HEK293 (cell line): ENCODE measurements around the gene AGO3.
A peak's percentile ranks its signal among the peaks of the same experiment; 100 is the strongest.
"Not testable (repeated sequence)": the region's sequence is repeated elsewhere in the genome, so short reads cannot be mapped to it uniquely, and the experiment has no call there.

Source experiments
- CTCF ChIA-PET: fragments of 350-600 bp; formaldehyde crosslinking; extraction: SDS; loops from one replicate; lab custom pipeline; 2021; ENCODE audit warnings: antibody characterized with exemption; lab: Yijun Ruan, JAX
- POLR2A ChIA-PET: fragments of 300-600 bp; formaldehyde crosslinking; extraction: SDS; loops from one replicate; lab custom pipeline; 2020; ENCODE audit warnings: antibody characterized with exemption, inconsistent platforms; lab: Yijun Ruan, JAX
- H3K27ac ChIP-seq: fragments of 200-500 bp; sonication (Bioruptor generic); 2 replicates; pipeline ENCODE4 v1.5.1; 2014; ENCODE audit warnings: low read depth, low read length, control low read depth, inconsistent platforms; ENCODE audit errors: extremely low read depth
- H3K36me3 ChIP-seq, 2 experiments: fragments of 200-500 bp in 1 of 2; sonication (Bioruptor generic) in 1 of 2; 1 replicate in 1 of 2; 2 replicates in 1 of 2; pipeline ENCODE4 v1.5.1; 2014 to 2017; ENCODE audit warnings: inconsistent platforms in 2 of 2, low read length in 2 of 2; ENCODE audit not compliant: control insufficient read depth in 2 of 2, insufficient read depth in 1 of 2
- H3K4me1 ChIP-seq: fragments of 200-500 bp; sonication (Bioruptor generic); 2 replicates; pipeline ENCODE4 v1.5.1; 2014; ENCODE audit warnings: mild to moderate bottlenecking, low read length, inconsistent platforms; ENCODE audit not compliant: control insufficient read depth, insufficient read depth
- H3K4me3 ChIP-seq: 2 replicates; pipeline ENCODE4 v1.5.1; 2011; ENCODE audit warnings: low read depth, mild to moderate bottlenecking, control low read depth, low read length, moderate library complexity
- H3K9me3 ChIP-seq: fragments of 200-500 bp; sonication (Bioruptor generic); 2 replicates; pipeline ENCODE4 v1.5.1; 2014; ENCODE audit warnings: low read depth, low read length, inconsistent platforms; ENCODE audit not compliant: control insufficient read depth, insufficient read depth
- ATF2 ChIP-seq: fragments of 450-650 bp; formaldehyde crosslinking; IDR thresholded peaks from 2 replicates; pipeline ENCODE4 v1.5.1; 2016; ENCODE audit warnings: missing biosample characterization, missing genetic modification characterization, low read depth
- EGR2 ChIP-seq: fragments of 450-650 bp; formaldehyde crosslinking; IDR thresholded peaks from 2 replicates; pipeline ENCODE4 v1.5.1; 2016; ENCODE audit warnings: low read depth, missing biosample characterization, missing genetic modification characterization
- FEZF1 ChIP-seq: fragments of 450-650 bp; formaldehyde crosslinking; IDR thresholded peaks from 2 replicates; pipeline ENCODE4 v1.5.1; 2016; ENCODE audit warnings: missing biosample characterization, missing genetic modification characterization
- HOXA7 ChIP-seq: sonication (generic); formaldehyde crosslinking; IDR thresholded peaks from 2 replicates; pipeline ENCODE4 v1.8.1; 2022; ENCODE audit warnings: missing genetic modification reagents, borderline replicate concordance
- PRDM6 ChIP-seq: fragments of 450-650 bp; formaldehyde crosslinking; IDR thresholded peaks from 2 replicates; pipeline ENCODE4 v1.5.1; 2017; ENCODE audit warnings: missing biosample characterization, missing genetic modification characterization
- SETDB1 ChIP-seq: IDR thresholded peaks from one replicate; pipeline ENCODE4 v1.6.1; 2017; ENCODE audit warnings: mild to moderate bottlenecking, low read length, moderate library complexity, mixed read lengths; ENCODE audit not compliant: insufficient read length
- ZNF146 ChIP-seq: fragments of 450-650 bp; formaldehyde crosslinking; IDR thresholded peaks from 2 replicates; pipeline ENCODE4 v1.5.1; 2016; ENCODE audit warnings: missing biosample characterization, missing genetic modification characterization
- ZNF280D ChIP-seq: fragments of 450-650 bp; formaldehyde crosslinking; IDR thresholded peaks from 2 replicates; pipeline ENCODE4 v1.5.1; 2016; ENCODE audit warnings: missing biosample characterization, missing genetic modification characterization
- ZNF580 ChIP-seq: fragments of 450-650 bp; formaldehyde crosslinking; IDR thresholded peaks from 2 replicates; pipeline ENCODE4 v1.5.1; 2016; ENCODE audit warnings: missing biosample characterization, missing genetic modification characterization
- ZNF776 ChIP-seq: fragments of 450-650 bp; formaldehyde crosslinking; IDR thresholded peaks from 2 replicates; pipeline ENCODE4 v1.5.0; 2017; ENCODE audit warnings: missing biosample characterization, missing genetic modification characterization, borderline replicate concordance

Gene AGO3

GRCh38 chr1:35959304-35959703, 28.4 kb downstream of the AGO3 start:
- ChIA-PET POLR2A (no interaction called here), CTCF (no interaction called here)
- peaks cover 10% of the 10 kb centered on the region; the same call in 1 of the 2 replicates for H3K4me1 ChIP-seq
- TF ChIP-seq ATF2 (tag by site-specific recombination) (no peak), PRDM6 (tag by site-specific recombination) (peak; percentile 73)
- no peak overlapping the region for H3K4me3 ChIP-seq
- no peaks in the 10 kb centered on the region; a peak in 1 of 3 replicates for H3K36me3 ChIP-seq
- H3K9me3 ChIP-seq, result no peaks in the 10 kb centered on the region
- H3K27ac ChIP-seq, result no peak overlapping the region

- H3K9me3 ChIP-seq, result no peaks in the 10 kb centered on the region
- H3K36me3 ChIP-seq, result peaks cover 0 to 3% of the 10 kb centered on the region in 2 experiments; a peak in 1 of 3 replicates
- H3K27ac ChIP-seq, result no peak overlapping the region
- no peak overlapping the region for H3K4me3 ChIP-seq
- ChIA-PET CTCF (no interaction called here), POLR2A (no interaction called here)
- TF ChIP-seq FEZF1 (tag by site-specific recombination), result no peak
- TF ChIP-seq SETDB1, result no peak
- TF ChIP-seq HOXA7, result no peak
- TF ChIP-seq ZNF776 (tag by site-specific recombination), result no peak
- peaks cover 10% of the 10 kb centered on the region; the same call in 1 of the 2 replicates for H3K4me1 ChIP-seq
Measured at GRCh38 chr1:35962952-35963351, 32.0 kb downstream of the AGO3 start.

GRCh38 chr1:35964277-35964676, 33.4 kb downstream of the AGO3 start:
- CTCF ChIA-PET, H3K9me3 ChIP-seq, H3K27ac ChIP-seq, H3K4me1 ChIP-seq, POLR2A ChIA-PET: not testable (repeated sequence)
- TF ChIP-seq ZNF580 (tag by site-specific recombination) (peak; percentile 47; the same call in 1 of the 2 replicates), ZNF146 (peak; percentile 96), ZNF280D (0 out of 2 replicates have a peak, but pooled peaks have one; percentile 24)
- TF ChIP-seq, all 188 proteins: peak for 3; not testable (repeated sequence) for 185
- H3K4me3 ChIP-seq, result not testable (repeated sequence)
- peaks cover 0 to 13% of the 10 kb centered on the region in 2 experiments; a peak in 1 of 3 replicates for H3K36me3 ChIP-seq

- Histone ChIP-seq H3K27ac (no peak overlapping the region), H3K9me3 (no peaks in the 10 kb centered on the region), H3K36me3 (peaks cover 5 to 32% of the 10 kb centered on the region in 2 experiments; a peak in 2 of 3 replicates), H3K4me3 (no peak overlapping the region), H3K4me1 (no peaks in the 10 kb centered on the region)
- ChIA-PET POLR2A (no interaction called here), CTCF (no interaction called here)
- TF ChIP-seq ZNF146, result peak; percentile 96
- TF ChIP-seq ZNF280D, result 0 out of 2 replicates have a peak, but pooled peaks have one; percentile 37
- TF ChIP-seq EGR2 (tag by site-specific recombination), result no peak
Measured at GRCh38 chr1:35968396-35968795, 37.5 kb downstream of the AGO3 start.
